ENCODE results near the gene CBX1. TPM values are rescaled to one million over a fixed set of nuclear protein-coding genes. Genes with fewer than 3 reads are reported as not detected.

CBX1 gene
- polyA plus RNA-seq, 1 donor (not counting 4 experiments of a cell fraction or from before 2014, with no cell fraction given), result 42.3 TPM

DNA sequence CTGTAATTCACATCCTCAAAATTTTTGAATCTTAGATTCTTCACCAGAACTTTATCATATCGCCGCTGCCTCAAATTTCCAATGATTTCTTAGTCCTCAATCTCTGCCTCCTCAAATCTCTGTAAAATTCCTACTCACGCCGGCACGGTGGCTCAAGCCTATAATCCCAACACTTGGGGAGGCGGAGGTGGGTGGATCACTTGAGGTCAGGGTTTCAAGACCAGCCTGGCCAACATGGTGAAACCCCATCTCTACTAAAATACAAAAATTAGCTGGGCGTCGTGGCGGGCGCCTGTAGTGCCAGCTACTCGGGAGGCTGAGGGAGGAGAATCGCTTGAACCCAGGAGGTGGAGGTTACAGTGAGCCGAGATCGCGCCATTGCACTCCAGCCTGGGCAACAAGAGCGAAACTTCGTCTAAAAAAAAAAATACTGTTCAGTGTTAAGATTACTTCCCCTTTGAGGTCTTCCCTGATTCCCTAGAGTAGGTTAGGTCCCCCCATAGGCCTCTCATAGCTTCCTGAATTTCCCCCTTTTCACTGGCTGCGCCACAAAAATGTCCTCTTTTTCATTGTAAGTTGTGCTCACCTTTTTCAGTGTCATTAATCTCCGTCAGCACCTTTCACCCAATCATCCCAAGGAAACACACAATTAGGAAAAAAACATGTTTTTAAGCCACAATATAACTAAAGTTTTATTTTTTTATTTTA is 919 bp upstream of the CBX1 start:
- Histone ChIP-seq H3K4me2 (ENCODE audit: control insufficient read depth, extremely low read depth, insufficient read depth, low read depth, low read length) (peak overlapping the region; percentile 67), H3K4me3 (ENCODE audit: control insufficient read depth in 2 of 3, extremely low read depth in 1 of 3, insufficient read depth in 2 of 3, low read depth in 1 of 3, low read length in 3 of 3) (peak overlapping the region in 2 of 3 experiments; percentile 88 to 97), H3K27me3 (ENCODE audit: control insufficient read depth, extremely low read depth, insufficient read depth, low read length) (no peaks in the 10 kb centered on the region), H3K36me3 (ENCODE audit: control insufficient read depth in 2 of 2, extremely low read depth in 1 of 2, insufficient read depth in 2 of 2, low read length in 2 of 2) (no peaks in the 10 kb centered on the region), H3K4me1 (ENCODE audit: control insufficient read depth, extremely low read depth, insufficient read depth, low read length) (peaks cover 10% of the 10 kb centered on the region), H3K9ac (ENCODE audit: control insufficient read depth, extremely low read depth, insufficient read depth, low read length) (no peak overlapping the region), H3K79me2 (ENCODE audit: control insufficient read depth, insufficient read depth, low read length) (peaks cover 38% of the 10 kb centered on the region), H3K9me3 (ENCODE audit: control insufficient read depth, low read depth, low read length) (no peaks in the 10 kb centered on the region), H3K9me1 (ENCODE audit: control insufficient read depth, extremely low read depth, insufficient read depth, low read length) (no peaks in the 10 kb centered on the region), H4K20me1 (ENCODE audit: control insufficient read depth, extremely low read depth, insufficient read depth, low read length) (no peaks in the 10 kb centered on the region), H2AFZ (ENCODE audit: control insufficient read depth, low read length) (no peak overlapping the region), H3K27ac (ENCODE audit: control insufficient read depth, insufficient read depth, low read length) (no peak overlapping the region)
- dilution Hi-C loops (cut with MboI; ENCODE audit: extremely low pct_ligation_motif_present, low sequenced_read_pairs), result no loop called here
- no peak for TF ChIP-seq EZH2 (IDR thresholded peaks at IDR 0.05; ENCODE audit: low read length)
- TF ChIP-seq, protein P1, sequence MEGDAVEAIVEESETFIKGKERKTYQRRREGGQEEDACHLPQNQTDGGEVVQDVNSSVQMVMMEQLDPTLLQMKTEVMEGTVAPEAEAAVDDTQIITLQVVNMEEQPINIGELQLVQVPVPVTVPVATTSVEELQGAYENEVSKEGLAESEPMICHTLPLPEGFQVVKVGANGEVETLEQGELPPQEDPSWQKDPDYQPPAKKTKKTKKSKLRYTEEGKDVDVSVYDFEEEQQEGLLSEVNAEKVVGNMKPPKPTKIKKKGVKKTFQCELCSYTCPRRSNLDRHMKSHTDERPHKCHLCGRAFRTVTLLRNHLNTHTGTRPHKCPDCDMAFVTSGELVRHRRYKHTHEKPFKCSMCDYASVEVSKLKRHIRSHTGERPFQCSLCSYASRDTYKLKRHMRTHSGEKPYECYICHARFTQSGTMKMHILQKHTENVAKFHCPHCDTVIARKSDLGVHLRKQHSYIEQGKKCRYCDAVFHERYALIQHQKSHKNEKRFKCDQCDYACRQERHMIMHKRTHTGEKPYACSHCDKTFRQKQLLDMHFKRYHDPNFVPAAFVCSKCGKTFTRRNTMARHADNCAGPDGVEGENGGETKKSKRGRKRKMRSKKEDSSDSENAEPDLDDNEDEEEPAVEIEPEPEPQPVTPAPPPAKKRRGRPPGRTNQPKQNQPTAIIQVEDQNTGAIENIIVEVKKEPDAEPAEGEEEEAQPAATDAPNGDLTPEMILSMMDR (optimal IDR thresholded peaks at IDR 0.05 in 1 of 3, IDR thresholded peaks at IDR 0.05 in 1 of 3, conservative IDR thresholded peaks at IDR 0.05 in 1 of 3; ENCODE audit: extremely low read depth in 1 of 3, insufficient read depth in 2 of 3, low read length in 3 of 3), result no peak
- no peak for FAIRE-seq
- no peak for DNase-seq (ENCODE audit: low read depth, low spot score)

DNA sequence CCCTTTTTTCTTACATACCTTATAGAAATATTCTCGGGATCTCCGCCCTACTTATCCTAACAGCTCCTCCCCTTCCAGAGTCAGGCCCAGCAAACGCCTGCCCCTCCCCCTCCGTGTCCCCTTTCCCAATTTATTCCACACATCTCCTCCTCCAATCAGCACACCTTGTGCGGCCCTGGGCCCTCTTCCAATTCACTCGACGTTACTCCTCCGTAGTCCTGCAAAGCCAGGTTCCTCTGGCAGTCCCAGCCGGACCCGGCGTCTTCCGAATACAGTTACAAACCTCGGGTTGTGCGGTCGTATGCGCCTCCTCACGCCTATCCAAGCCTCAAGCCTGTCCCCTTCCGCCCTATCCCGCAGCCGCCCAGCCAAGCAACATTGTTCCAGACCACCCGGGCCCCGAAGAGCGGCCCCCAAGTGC is 677 bp downstream of the CBX1 start:
- TF ChIP-seq EZH2 (IDR thresholded peaks at IDR 0.05; ENCODE audit: low read length), result no peak
- TF ChIP-seq, protein P1 (optimal IDR thresholded peaks at IDR 0.05 in 1 of 3, IDR thresholded peaks at IDR 0.05 in 1 of 3, conservative IDR thresholded peaks at IDR 0.05 in 1 of 3; ENCODE audit: extremely low read depth in 1 of 3, insufficient read depth in 2 of 3, low read length in 3 of 3), result no peak
- peak overlapping the region; percentile 78 for H3K27ac ChIP-seq (ENCODE audit: control insufficient read depth, insufficient read depth, low read length)
- no peaks in the 10 kb centered on the region for H3K27me3 ChIP-seq (ENCODE audit: control insufficient read depth, extremely low read depth, insufficient read depth, low read length)
- H2AFZ ChIP-seq (ENCODE audit: control insufficient read depth, low read length), result peak overlapping the region; percentile 87
- H3K9ac ChIP-seq (ENCODE audit: control insufficient read depth, extremely low read depth, insufficient read depth, low read length), result peak overlapping the region; percentile 80
- no peaks in the 10 kb centered on the region for H4K20me1 ChIP-seq (ENCODE audit: control insufficient read depth, extremely low read depth, insufficient read depth, low read length)
- H3K79me2 ChIP-seq (ENCODE audit: control insufficient read depth, insufficient read depth, low read length), result peaks cover 54% of the 10 kb centered on the region
- H3K4me2 ChIP-seq (ENCODE audit: control insufficient read depth, extremely low read depth, insufficient read depth, low read depth, low read length), result peak overlapping the region; percentile 93
- no peak for FAIRE-seq
- dilution Hi-C loops (cut with MboI; ENCODE audit: extremely low pct_ligation_motif_present, low sequenced_read_pairs), result no loop called here
- DNase-seq (ENCODE audit: low read depth, low spot score), result no peak
- H3K36me3 ChIP-seq (ENCODE audit: control insufficient read depth in 2 of 2, extremely low read depth in 1 of 2, insufficient read depth in 2 of 2, low read length in 2 of 2), result no peaks in the 10 kb centered on the region
- no peaks in the 10 kb centered on the region for H3K9me3 ChIP-seq (ENCODE audit: control insufficient read depth, low read depth, low read length)
- H3K4me1 ChIP-seq (ENCODE audit: control insufficient read depth, extremely low read depth, insufficient read depth, low read length), result peaks cover 16% of the 10 kb centered on the region
- H3K4me3 ChIP-seq (ENCODE audit: control insufficient read depth in 2 of 3, extremely low read depth in 1 of 3, insufficient read depth in 2 of 3, low read depth in 1 of 3, low read length in 3 of 3), result peak overlapping the region; percentile 88 to 97 (median 96)
- H3K9me1 ChIP-seq (ENCODE audit: control insufficient read depth, extremely low read depth, insufficient read depth, low read length), result no peaks in the 10 kb centered on the region
